A549 (cell line): ENCODE results near the gene PDCD1LG2.

Experiments
- EHMT2 ChIP-seq: fragments of 200-600 bp; sonication (generic); IDR thresholded peaks from 2 replicates; pipeline ENCODE4 v1.6.1; 2016; ENCODE audit warnings: antibody characterized with exemption, low read depth, mild to moderate bottlenecking, moderate library complexity
- EP300 ChIP-seq, 2 experiments: fragments of >200 bp; sonication (Bioruptor Twin); formaldehyde crosslinking; IDR thresholded peaks; 2 replicates in 1 of 2; 3 replicates in 1 of 2; pipeline ENCODE4 v1.6.1; 2016 to 2017
- GATA3 ChIP-seq: IDR thresholded peaks from 2 replicates; pipeline ENCODE4 v1.6.1; 2012; ENCODE audit warnings: borderline replicate concordance
- MAFK ChIP-seq: fragments of 450-650 bp; IDR thresholded peaks from 2 replicates; pipeline ENCODE4 v1.6.1; 2014; ENCODE audit not compliant: partially characterized antibody
- NR3C1 ChIP-seq: fragments of >200 bp; sonication (Bioruptor Twin); formaldehyde crosslinking; IDR thresholded peaks from 3 replicates; pipeline ENCODE4 v1.6.1; 2017
- POLR2A ChIP-seq: IDR thresholded peaks from 2 replicates; pipeline ENCODE4 v1.6.1; 2012; ENCODE audit warnings: mild to moderate bottlenecking, low read length
- POLR2AphosphoS2 ChIP-seq: conservative IDR thresholded peaks from 2 replicates; pipeline ENCODE4 v1.6.1; 2012; ENCODE audit warnings: low read length, improper control_type of control experiment, inconsistent platforms
- RFX5 ChIP-seq: fragments of 450-650 bp; IDR thresholded peaks from 2 replicates; pipeline ENCODE4 v1.7.1; 2014; ENCODE audit warnings: antibody characterized with exemption, mild to moderate bottlenecking, moderate library complexity
- SMC3 ChIP-seq: fragments of >200 bp; sonication (Bioruptor Twin); formaldehyde crosslinking; IDR thresholded peaks from 3 replicates; pipeline ENCODE4 v1.6.1; 2018; ENCODE audit warnings: inconsistent platforms
- TF ChIP-seq, protein P1 (sequence below): fragments of 450-650 bp; IDR thresholded peaks from 2 replicates; pipeline ENCODE4 v1.6.1; 2014; ENCODE audit warnings: antibody characterized with exemption
- TF ChIP-seq, protein P2 (sequence below): fragments of >200 bp; sonication (Bioruptor Twin); formaldehyde crosslinking; IDR thresholded peaks from 3 replicates; pipeline ENCODE4 v1.5.1; 2016
- TF ChIP-seq, protein P3 (sequence below): IDR thresholded peaks from 2 replicates; pipeline ENCODE4 v1.6.1; 2012

DNA sequence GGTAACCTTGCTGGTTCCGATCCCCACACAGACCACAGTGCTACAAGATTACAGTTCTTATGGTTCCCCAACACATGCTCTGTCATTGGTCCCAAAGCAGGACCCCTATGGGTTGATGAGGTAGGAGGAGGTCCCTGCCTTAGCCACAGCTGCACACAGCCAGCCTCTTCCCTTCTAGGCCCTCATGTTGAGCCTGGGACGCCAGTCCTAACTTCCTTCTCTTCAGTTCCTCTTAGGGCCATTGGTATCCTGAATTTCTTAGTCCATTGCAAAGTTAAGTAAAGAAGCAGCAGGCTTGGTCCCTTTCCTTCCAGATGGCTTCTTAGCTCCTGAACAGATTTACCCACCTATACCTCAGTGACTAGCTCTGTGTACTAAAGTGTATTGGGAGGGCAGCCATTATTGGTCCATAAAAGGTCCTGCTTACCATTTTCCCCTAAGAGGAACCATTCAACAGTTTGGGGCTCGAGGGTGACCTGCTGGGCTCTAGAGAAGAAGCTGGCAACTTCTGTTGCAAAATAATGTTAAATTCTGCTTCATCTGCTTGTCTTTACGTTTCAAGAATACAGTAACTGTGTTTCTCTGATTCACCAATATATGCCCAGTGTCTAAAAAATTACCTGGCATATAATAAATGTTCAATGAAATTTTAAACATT, 50.2 kb downstream of the PDCD1LG2 start:
- TF ChIP-seq GATA3 (no peak), EHMT2 (no peak), NR3C1 (no peak), POLR2AphosphoS2 (no peak), EP300 (IDR thresholded peaks at IDR 0.05) (no peak), MAFK (no peak), RFX5 (no peak), SMC3 (no peak), POLR2A (no peak)
- TF ChIP-seq, protein P1, sequence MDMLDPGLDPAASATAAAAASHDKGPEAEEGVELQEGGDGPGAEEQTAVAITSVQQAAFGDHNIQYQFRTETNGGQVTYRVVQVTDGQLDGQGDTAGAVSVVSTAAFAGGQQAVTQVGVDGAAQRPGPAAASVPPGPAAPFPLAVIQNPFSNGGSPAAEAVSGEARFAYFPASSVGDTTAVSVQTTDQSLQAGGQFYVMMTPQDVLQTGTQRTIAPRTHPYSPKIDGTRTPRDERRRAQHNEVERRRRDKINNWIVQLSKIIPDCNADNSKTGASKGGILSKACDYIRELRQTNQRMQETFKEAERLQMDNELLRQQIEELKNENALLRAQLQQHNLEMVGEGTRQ = no peak
- TF ChIP-seq, protein P2, sequence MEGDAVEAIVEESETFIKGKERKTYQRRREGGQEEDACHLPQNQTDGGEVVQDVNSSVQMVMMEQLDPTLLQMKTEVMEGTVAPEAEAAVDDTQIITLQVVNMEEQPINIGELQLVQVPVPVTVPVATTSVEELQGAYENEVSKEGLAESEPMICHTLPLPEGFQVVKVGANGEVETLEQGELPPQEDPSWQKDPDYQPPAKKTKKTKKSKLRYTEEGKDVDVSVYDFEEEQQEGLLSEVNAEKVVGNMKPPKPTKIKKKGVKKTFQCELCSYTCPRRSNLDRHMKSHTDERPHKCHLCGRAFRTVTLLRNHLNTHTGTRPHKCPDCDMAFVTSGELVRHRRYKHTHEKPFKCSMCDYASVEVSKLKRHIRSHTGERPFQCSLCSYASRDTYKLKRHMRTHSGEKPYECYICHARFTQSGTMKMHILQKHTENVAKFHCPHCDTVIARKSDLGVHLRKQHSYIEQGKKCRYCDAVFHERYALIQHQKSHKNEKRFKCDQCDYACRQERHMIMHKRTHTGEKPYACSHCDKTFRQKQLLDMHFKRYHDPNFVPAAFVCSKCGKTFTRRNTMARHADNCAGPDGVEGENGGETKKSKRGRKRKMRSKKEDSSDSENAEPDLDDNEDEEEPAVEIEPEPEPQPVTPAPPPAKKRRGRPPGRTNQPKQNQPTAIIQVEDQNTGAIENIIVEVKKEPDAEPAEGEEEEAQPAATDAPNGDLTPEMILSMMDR = no peak
- TF ChIP-seq, protein P3, sequence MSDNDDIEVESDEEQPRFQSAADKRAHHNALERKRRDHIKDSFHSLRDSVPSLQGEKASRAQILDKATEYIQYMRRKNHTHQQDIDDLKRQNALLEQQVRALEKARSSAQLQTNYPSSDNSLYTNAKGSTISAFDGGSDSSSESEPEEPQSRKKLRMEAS = no peak
